ENCODE results near the gene MOV10L1. TPM values are rescaled to one million over a fixed set of nuclear protein-coding genes. Genes with fewer than 3 reads are reported as not detected.

The MOV10L1 gene
- total RNA-seq, 1 donor from 2014 or later, result 11.7 TPM

GRCh38 chr22:50058906-50059880 is 30.6 kb upstream of the MOV10L1 start:
- no peak for DNase-seq (ENCODE audit: extremely low read depth, low read depth, low spot score)

GRCh38 chr22:50059881-50060262 is 29.9 kb upstream of the MOV10L1 start:
- no peak for DNase-seq (ENCODE audit: extremely low read depth, low read depth, low spot score)

GRCh38 chr22:50060441-50061140 is 29.2 kb upstream of the MOV10L1 start:
- no peak for DNase-seq (ENCODE audit: extremely low read depth, low read depth, low spot score)

- DNase-seq (ENCODE audit: extremely low read depth, low read depth, low spot score), result no peak
Observed at GRCh38 chr22:50061141-50061823, 28.5 kb upstream of the MOV10L1 start.

- DNase-seq (ENCODE audit: extremely low read depth, low read depth, low spot score), result no peak
Observed at GRCh38 chr22:50061824-50062355, 27.9 kb upstream of the MOV10L1 start.

GRCh38 chr22:50062509-50063135 is 27.2 kb upstream of the MOV10L1 start:
- DNase-seq (ENCODE audit: extremely low read depth, low read depth, low spot score), result no peak

- no peak for DNase-seq (ENCODE audit: extremely low read depth, low read depth, low spot score)
Observed at GRCh38 chr22:50063589-50064393, 26.0 kb upstream of the MOV10L1 start.

GRCh38 chr22:50064453-50064852 is 25.4 kb upstream of the MOV10L1 start:
- no peak for DNase-seq (ENCODE audit: extremely low read depth, low read depth, low spot score)

- no peak for DNase-seq (ENCODE audit: extremely low read depth, low read depth, low spot score)
Observed at GRCh38 chr22:50067244-50067643, 22.6 kb upstream of the MOV10L1 start.

GRCh38 chr22:50068096-50068495 is 21.7 kb upstream of the MOV10L1 start:
- DNase-seq (ENCODE audit: extremely low read depth, low read depth, low spot score), result no peak

GRCh38 chr22:50070366-50070765 is 19.4 kb upstream of the MOV10L1 start:
- DNase-seq (ENCODE audit: extremely low read depth, low read depth, low spot score), result no peak

GRCh38 chr22:50071432-50072166 is 18.2 kb upstream of the MOV10L1 start:
- no peak for DNase-seq (ENCODE audit: extremely low read depth, low read depth, low spot score)

- DNase-seq (ENCODE audit: extremely low read depth, low read depth, low spot score), result no peak
Observed at GRCh38 chr22:50072167-50072555, 17.6 kb upstream of the MOV10L1 start.

- no peak for DNase-seq (ENCODE audit: extremely low read depth, low read depth, low spot score)
Observed at GRCh38 chr22:50072714-50073538, 16.9 kb upstream of the MOV10L1 start.

- DNase-seq (ENCODE audit: extremely low read depth, low read depth, low spot score), result no peak
Observed at GRCh38 chr22:50074056-50074455, 15.8 kb upstream of the MOV10L1 start.

GRCh38 chr22:50074551-50075530 is 15.0 kb upstream of the MOV10L1 start:
- no peak for DNase-seq (ENCODE audit: extremely low read depth, low read depth, low spot score)
